HG03095 (cell line): ENCODE results near the gene ZNF407.

Source experiments
- ATAC-seq: cut with Tn5 transposase; IDR thresholded peaks from one replicate; pipeline ENCODE4 v1.9.1; 2021; ENCODE audit warnings: moderate library complexity; ENCODE audit not compliant: unreplicated experiment

Gene ZNF407

DNA sequence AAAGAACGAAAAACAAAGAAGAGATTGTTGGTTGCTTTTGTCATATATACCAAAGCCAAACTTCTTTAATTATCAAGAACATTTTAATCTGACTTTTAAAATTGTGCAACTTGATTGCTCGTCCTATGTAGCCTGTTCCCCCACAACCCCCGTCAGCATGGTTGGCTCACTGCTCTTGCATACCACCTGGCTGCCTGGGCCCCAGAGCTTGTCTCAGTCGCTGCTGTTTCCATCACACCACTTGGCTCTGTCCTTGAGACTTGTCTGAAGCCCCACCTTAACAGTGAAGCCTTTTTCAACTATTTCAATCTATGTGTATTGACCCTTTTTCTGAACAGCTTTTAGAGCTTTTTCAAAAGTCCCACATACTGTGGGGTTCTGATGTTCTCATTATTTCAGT, 270.8 kb downstream of the ZNF407 start:
- ATAC-seq = no peak

- ATAC-seq = peak; percentile 94
These were observed 272.5 kb downstream of the ZNF407 start for GRCh38 chr18:74869904-74870863.

GRCh38 chr18:74870950-74871349, 273.3 kb downstream of the ZNF407 start:
- no peak for ATAC-seq

DNA sequence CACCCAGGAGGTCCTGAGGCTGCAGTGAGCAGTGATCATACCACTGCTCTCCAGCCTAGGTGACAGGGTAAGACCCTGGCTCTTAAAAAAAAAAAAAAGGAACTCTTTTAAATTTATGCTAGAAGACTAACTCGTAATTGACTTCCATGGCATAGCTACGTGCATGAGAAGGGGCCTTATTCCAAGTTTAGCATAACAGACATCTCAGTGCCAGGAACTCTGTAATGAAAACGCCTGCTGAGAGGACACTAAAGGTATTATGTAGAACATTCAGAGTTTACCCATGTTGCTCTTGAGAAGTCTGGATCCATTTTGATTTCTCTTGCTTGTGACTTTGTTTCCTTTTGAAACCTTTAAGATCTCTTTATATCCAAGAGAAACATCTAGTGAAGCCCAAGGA, 276.0 kb downstream of the ZNF407 start:
- no peak for ATAC-seq

- ATAC-seq = no peak
These were observed 276.7 kb downstream of the ZNF407 start for GRCh38 chr18:74874351-74874750.

DNA sequence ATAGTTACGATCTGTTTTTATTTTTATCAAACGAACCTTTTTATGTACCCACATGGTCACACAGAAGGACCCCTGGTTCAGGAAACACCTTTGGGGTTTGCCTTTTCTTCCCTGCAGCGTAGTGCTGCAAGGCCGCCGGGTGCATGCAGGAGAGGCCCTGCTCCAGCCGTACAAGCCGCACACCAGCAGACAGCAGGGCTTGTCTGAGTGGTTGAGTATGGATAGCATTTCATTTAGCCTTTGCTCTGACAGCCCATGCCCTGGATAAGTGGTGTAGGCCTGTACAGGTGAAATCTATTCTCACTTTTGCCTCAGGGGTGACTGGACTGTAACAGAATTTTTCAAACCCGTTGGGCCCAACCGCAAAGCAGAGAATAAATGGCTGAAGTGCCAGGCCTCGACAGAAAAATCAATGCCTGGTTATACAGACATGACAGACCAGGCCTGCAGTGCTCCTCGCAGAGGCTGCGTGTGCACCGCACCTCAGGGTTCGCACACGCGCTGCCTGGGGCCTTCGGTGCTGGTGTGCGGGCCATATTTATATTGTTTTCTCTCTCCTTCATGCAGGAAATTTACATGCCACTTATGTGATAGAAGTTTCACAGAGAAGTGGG, 279.1 kb downstream of the ZNF407 start:
- no peak for ATAC-seq

GRCh38 chr18:74878267-74878666, 280.6 kb downstream of the ZNF407 start:
- no peak for ATAC-seq

DNA sequence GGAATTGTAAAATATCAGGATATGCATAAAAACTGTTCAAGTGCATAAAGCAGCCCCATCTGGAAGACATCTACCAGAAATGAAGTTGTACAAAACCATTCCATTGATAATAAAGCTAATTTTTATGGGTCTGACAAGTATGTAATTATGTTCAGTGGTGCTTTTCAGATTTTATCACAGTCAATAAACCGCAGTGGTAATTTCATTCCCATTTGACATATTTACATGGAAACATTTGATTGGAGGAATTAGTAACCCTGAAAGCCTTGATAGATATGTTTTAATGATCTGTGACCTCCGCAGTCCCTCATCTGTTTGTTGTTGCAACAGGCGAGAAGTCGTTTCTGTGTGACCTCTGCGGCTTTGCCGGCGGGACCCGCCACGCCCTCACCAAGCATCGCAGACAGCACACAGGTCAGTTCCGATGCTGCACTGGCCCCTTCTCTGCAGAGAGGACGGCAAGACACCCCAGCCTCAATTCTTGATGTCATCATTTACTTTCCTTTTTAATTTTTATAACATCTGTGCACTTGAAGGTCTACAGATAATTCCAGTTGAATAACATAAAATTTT, 283.1 kb downstream of the ZNF407 start:
- no peak for ATAC-seq

DNA sequence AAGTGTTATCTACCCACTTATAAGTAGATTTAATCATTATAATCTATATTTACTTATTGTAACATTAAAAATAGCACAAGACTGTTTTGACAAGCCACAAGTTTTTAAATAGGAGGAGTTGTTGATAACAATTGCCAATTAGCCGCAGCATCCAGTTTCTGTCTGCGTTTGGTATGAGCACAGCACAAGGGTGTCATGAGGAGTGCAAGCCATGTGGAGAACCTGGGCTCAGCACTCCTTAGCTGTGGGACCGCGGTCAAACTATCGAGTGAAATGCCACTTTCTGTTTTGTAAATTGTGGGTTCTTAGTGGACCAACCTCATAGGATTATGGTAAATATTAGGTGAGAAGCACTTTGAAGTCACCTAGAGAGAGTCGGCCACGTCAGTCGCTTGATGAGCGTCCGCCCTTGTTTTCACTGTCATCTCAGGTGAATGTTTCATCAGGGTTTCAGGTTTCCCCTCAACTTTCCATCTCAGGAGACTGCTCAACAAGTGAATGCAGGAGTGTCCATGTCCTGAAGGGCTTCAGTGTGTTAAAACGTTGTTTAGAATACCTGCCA, 294.5 kb downstream of the ZNF407 start:
- ATAC-seq = no peak

- no peak for ATAC-seq
These were observed 298.0 kb downstream of the ZNF407 start for GRCh38 chr18:74895686-74896085.

- ATAC-seq = peak; percentile 88
These were observed 298.8 kb downstream of the ZNF407 start for GRCh38 chr18:74896390-74896991.

GRCh38 chr18:74897971-74898657, 300.4 kb downstream of the ZNF407 start:
- ATAC-seq = no peak

GRCh38 chr18:74898965-74899364, 301.3 kb downstream of the ZNF407 start:
- ATAC-seq = no peak

DNA sequence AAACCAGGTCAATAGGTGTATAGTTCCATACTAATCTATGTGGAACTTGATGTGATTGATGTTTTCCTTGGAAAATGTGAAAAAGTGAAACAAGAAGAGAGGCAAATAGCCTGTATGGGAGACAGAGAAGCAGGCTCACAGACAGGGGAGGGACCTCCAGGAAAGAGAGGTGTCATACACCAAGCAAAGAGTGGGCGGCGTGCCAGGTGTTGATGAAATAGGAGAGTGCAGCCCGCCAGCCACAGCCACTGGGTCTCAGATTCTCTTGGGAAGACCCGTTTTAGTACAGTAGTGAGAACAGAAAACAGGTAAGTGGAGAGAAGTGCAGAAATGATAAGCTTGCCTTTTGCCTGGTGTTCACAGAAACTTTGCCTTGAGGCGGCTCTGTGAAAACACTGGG, 301.9 kb downstream of the ZNF407 start:
- ATAC-seq = no peak

DNA sequence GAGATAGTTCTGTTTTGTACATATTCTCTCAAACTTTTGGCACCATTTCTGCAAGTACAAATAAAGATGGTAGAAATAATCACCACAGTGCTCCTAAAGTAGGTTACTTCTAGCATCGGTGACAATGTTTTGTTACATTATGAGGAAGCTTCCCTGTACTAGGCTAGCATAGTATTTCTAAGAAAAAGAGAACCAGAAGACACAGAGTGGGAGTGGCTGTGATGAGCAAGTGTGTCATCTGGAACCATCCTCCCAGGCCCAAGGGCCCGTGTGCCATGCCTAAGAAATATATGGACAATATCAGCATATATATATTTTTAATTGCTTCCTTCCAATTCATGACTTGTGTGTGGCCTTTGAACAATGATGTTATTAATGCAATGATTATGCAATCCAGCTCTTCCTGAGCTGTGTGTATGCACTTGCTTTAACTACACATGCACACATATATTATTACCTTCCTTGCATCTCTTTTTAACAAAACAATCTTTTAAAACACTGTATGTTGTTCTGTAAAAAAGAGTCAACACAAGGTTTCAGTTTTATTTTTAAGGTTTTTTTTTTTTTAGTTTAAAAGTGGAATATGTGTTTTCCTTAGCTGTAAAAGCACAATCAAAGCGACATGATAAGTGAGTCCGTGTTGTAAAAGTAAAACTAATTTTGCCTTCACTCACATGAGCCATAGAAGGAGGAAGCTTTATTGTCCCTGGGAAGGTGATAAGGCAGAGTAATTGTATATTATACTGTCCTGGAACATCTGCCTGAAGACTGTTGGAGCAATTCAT, 303.9 kb downstream of the ZNF407 start:
- ATAC-seq = no peak

- ATAC-seq = no peak
These were observed 304.4 kb downstream of the ZNF407 start for GRCh38 chr18:74902147-74902455.

GRCh38 chr18:74905247-74905646, 307.6 kb downstream of the ZNF407 start:
- no peak for ATAC-seq

- ATAC-seq = no peak
These were observed 308.5 kb downstream of the ZNF407 start for GRCh38 chr18:74906184-74906583.

GRCh38 chr18:74914052-74914591, 316.5 kb downstream of the ZNF407 start:
- no peak for ATAC-seq

GRCh38 chr18:74914648-74915047, 317.0 kb downstream of the ZNF407 start:
- ATAC-seq = no peak
